ENCODE measurements around the gene IGFBP5.

The IGFBP5 gene

GRCh38 chr2:216690456-216690852 is 4.9 kb downstream of the IGFBP5 start:
- peak overlapping the region; percentile 74 for H3K27ac ChIP-seq (ENCODE audit: insufficient read depth, low read depth, low read length, poor library complexity, severe bottlenecking)

GRCh38 chr2:216689397-216689796 is 6.0 kb downstream of the IGFBP5 start:
- 87 to 89% methylated on average over 3 of the region's 3 CpGs for WGBS, 2 experiments
- Histone ChIP-seq H3K27ac (ENCODE audit: insufficient read depth, low read depth, low read length, poor library complexity, severe bottlenecking) (peak overlapping the region; percentile 16), H3K4me3 (ENCODE audit: insufficient read depth, low read depth, low read length) (peak overlapping the region; percentile 6), H3K4me1 (ENCODE audit: control insufficient read depth, insufficient read depth, low read length) (peaks cover 26% of the 10 kb centered on the region), H3K36me3 (ENCODE audit: control insufficient read depth, insufficient read depth, low read length) (peaks cover 35% of the 10 kb centered on the region), H3K9me3 (ENCODE audit: control insufficient read depth, low read length) (no peaks in the 10 kb centered on the region), H3K27me3 (ENCODE audit: control insufficient read depth, insufficient read depth, low read length, poor library complexity, severe bottlenecking) (no peaks in the 10 kb centered on the region)

More at GRCh38 chr2:216690456-216690852, 4.9 kb downstream of the IGFBP5 start:
- Histone ChIP-seq H3K4me3 (ENCODE audit: insufficient read depth, low read depth, low read length) (peak overlapping the region; percentile 27), H3K9me3 (ENCODE audit: control insufficient read depth, low read length) (no peaks in the 10 kb centered on the region), H3K36me3 (ENCODE audit: control insufficient read depth, insufficient read depth, low read length) (peaks cover 26% of the 10 kb centered on the region), H3K4me1 (ENCODE audit: control insufficient read depth, insufficient read depth, low read length) (peaks cover 28% of the 10 kb centered on the region), H3K27me3 (ENCODE audit: control insufficient read depth, insufficient read depth, low read length, poor library complexity, severe bottlenecking) (no peaks in the 10 kb centered on the region)
- WGBS, 2 experiments: 18 to 21% methylated on average over 6 of the region's 6 CpGs

- H3K27ac ChIP-seq (ENCODE audit: insufficient read depth, low read depth, low read length, poor library complexity, severe bottlenecking): peak overlapping the region; percentile 16
- peaks cover 40% of the 10 kb centered on the region for H3K36me3 ChIP-seq (ENCODE audit: control insufficient read depth, insufficient read depth, low read length)
- WGBS, 2 experiments: 80 to 87% methylated on average over 9 of the region's 9 CpGs
- H3K27me3 ChIP-seq (ENCODE audit: control insufficient read depth, insufficient read depth, low read length, poor library complexity, severe bottlenecking): no peaks in the 10 kb centered on the region
- H3K4me3 ChIP-seq (ENCODE audit: insufficient read depth, low read depth, low read length): no peak overlapping the region
- H3K9me3 ChIP-seq (ENCODE audit: control insufficient read depth, low read length): no peaks in the 10 kb centered on the region
- peaks cover 26% of the 10 kb centered on the region for H3K4me1 ChIP-seq (ENCODE audit: control insufficient read depth, insufficient read depth, low read length)
Observed at GRCh38 chr2:216688731-216689340, 6.5 kb downstream of the IGFBP5 start.

- Histone ChIP-seq H3K4me1 (ENCODE audit: control insufficient read depth, insufficient read depth, low read length) (peaks cover 26% of the 10 kb centered on the region), H3K27ac (ENCODE audit: insufficient read depth, low read depth, low read length, poor library complexity, severe bottlenecking) (no peak overlapping the region), H3K36me3 (ENCODE audit: control insufficient read depth, insufficient read depth, low read length) (peaks cover 47% of the 10 kb centered on the region), H3K9me3 (ENCODE audit: control insufficient read depth, low read length) (no peaks in the 10 kb centered on the region), H3K27me3 (ENCODE audit: control insufficient read depth, insufficient read depth, low read length, poor library complexity, severe bottlenecking) (no peaks in the 10 kb centered on the region), H3K4me3 (ENCODE audit: insufficient read depth, low read depth, low read length) (no peak overlapping the region)
- WGBS, 2 experiments: 61 to 71% methylated on average over 4 of the region's 4 CpGs
Observed at GRCh38 chr2:216687646-216688045, 7.7 kb downstream of the IGFBP5 start.

GRCh38 chr2:216687111-216687510 is 8.2 kb downstream of the IGFBP5 start:
- Histone ChIP-seq H3K27ac (ENCODE audit: insufficient read depth, low read depth, low read length, poor library complexity, severe bottlenecking) (no peak overlapping the region), H3K36me3 (ENCODE audit: control insufficient read depth, insufficient read depth, low read length) (peaks cover 51% of the 10 kb centered on the region), H3K27me3 (ENCODE audit: control insufficient read depth, insufficient read depth, low read length, poor library complexity, severe bottlenecking) (no peaks in the 10 kb centered on the region), H3K9me3 (ENCODE audit: control insufficient read depth, low read length) (no peaks in the 10 kb centered on the region), H3K4me3 (ENCODE audit: insufficient read depth, low read depth, low read length) (no peak overlapping the region), H3K4me1 (ENCODE audit: control insufficient read depth, insufficient read depth, low read length) (peaks cover 26% of the 10 kb centered on the region)
- WGBS, 2 experiments: 95% methylated on average over 5 of the region's 5 CpGs

- Histone ChIP-seq H3K4me3 (ENCODE audit: insufficient read depth, low read depth, low read length) (no peak overlapping the region), H3K36me3 (ENCODE audit: control insufficient read depth, insufficient read depth, low read length) (peaks cover 67% of the 10 kb centered on the region), H3K27me3 (ENCODE audit: control insufficient read depth, insufficient read depth, low read length, poor library complexity, severe bottlenecking) (no peaks in the 10 kb centered on the region), H3K27ac (ENCODE audit: insufficient read depth, low read depth, low read length, poor library complexity, severe bottlenecking) (no peak overlapping the region), H3K4me1 (ENCODE audit: control insufficient read depth, insufficient read depth, low read length) (peaks cover 28% of the 10 kb centered on the region), H3K9me3 (ENCODE audit: control insufficient read depth, low read length) (no peaks in the 10 kb centered on the region)
- 90 to 98% methylated on average over 4 of the region's 5 CpGs for WGBS, 2 experiments
Observed at GRCh38 chr2:216685327-216685875, 9.9 kb downstream of the IGFBP5 start.

GRCh38 chr2:216683846-216684245 is 11.5 kb downstream of the IGFBP5 start:
- Histone ChIP-seq H3K4me1 (ENCODE audit: control insufficient read depth, insufficient read depth, low read length) (peaks cover 13% of the 10 kb centered on the region), H3K4me3 (ENCODE audit: insufficient read depth, low read depth, low read length) (no peak overlapping the region)

GRCh38 chr2:216681683-216682082 is 13.7 kb downstream of the IGFBP5 start:
- Histone ChIP-seq H3K4me3 (ENCODE audit: insufficient read depth, low read depth, low read length) (no peak overlapping the region), H3K4me1 (ENCODE audit: control insufficient read depth, insufficient read depth, low read length) (peaks cover 10% of the 10 kb centered on the region), H3K9me3 (ENCODE audit: control insufficient read depth, low read length) (no peaks in the 10 kb centered on the region), H3K27me3 (ENCODE audit: control insufficient read depth, insufficient read depth, low read length, poor library complexity, severe bottlenecking) (no peaks in the 10 kb centered on the region), H3K36me3 (ENCODE audit: control insufficient read depth, insufficient read depth, low read length) (peaks cover 86% of the 10 kb centered on the region), H3K27ac (ENCODE audit: insufficient read depth, low read depth, low read length, poor library complexity, severe bottlenecking) (no peak overlapping the region)
- WGBS, 2 experiments: 78 to 88% methylated on average over 2 of the region's 2 CpGs

More at GRCh38 chr2:216683846-216684245, 11.5 kb downstream of the IGFBP5 start:
- no peaks in the 10 kb centered on the region for H3K27me3 ChIP-seq (ENCODE audit: control insufficient read depth, insufficient read depth, low read length, poor library complexity, severe bottlenecking)
- H3K27ac ChIP-seq (ENCODE audit: insufficient read depth, low read depth, low read length, poor library complexity, severe bottlenecking): no peak overlapping the region
- H3K36me3 ChIP-seq (ENCODE audit: control insufficient read depth, insufficient read depth, low read length): peaks cover 83% of the 10 kb centered on the region
- H3K9me3 ChIP-seq (ENCODE audit: control insufficient read depth, low read length): no peaks in the 10 kb centered on the region
- 92 to 96% methylated on average over 3 of the region's 3 CpGs for WGBS, 2 experiments

- no peak overlapping the region for H3K4me3 ChIP-seq (ENCODE audit: insufficient read depth, low read depth, low read length)
Observed at GRCh38 chr2:216680951-216681629, 14.3 kb downstream of the IGFBP5 start.

GRCh38 chr2:216679658-216680024 is 15.7 kb downstream of the IGFBP5 start:
- 93 to 95% methylated on average over 14 of the region's 14 CpGs for WGBS, 2 experiments
- Histone ChIP-seq H3K36me3 (ENCODE audit: control insufficient read depth, insufficient read depth, low read length) (peaks cover 84% of the 10 kb centered on the region), H3K9me3 (ENCODE audit: control insufficient read depth, low read length) (no peaks in the 10 kb centered on the region), H3K27me3 (ENCODE audit: control insufficient read depth, insufficient read depth, low read length, poor library complexity, severe bottlenecking) (no peaks in the 10 kb centered on the region), H3K4me3 (ENCODE audit: insufficient read depth, low read depth, low read length) (no peak overlapping the region), H3K27ac (ENCODE audit: insufficient read depth, low read depth, low read length, poor library complexity, severe bottlenecking) (no peak overlapping the region), H3K4me1 (ENCODE audit: control insufficient read depth, insufficient read depth, low read length) (peaks cover 7% of the 10 kb centered on the region)

More at GRCh38 chr2:216680951-216681629, 14.3 kb downstream of the IGFBP5 start:
- WGBS, 2 experiments: 96% methylated on average over 10 of the region's 10 CpGs
- peaks cover 9% of the 10 kb centered on the region for H3K4me1 ChIP-seq (ENCODE audit: control insufficient read depth, insufficient read depth, low read length)
- H3K27me3 ChIP-seq (ENCODE audit: control insufficient read depth, insufficient read depth, low read length, poor library complexity, severe bottlenecking): no peaks in the 10 kb centered on the region
- H3K36me3 ChIP-seq (ENCODE audit: control insufficient read depth, insufficient read depth, low read length): peaks cover 85% of the 10 kb centered on the region
- H3K27ac ChIP-seq (ENCODE audit: insufficient read depth, low read depth, low read length, poor library complexity, severe bottlenecking): no peak overlapping the region
- H3K9me3 ChIP-seq (ENCODE audit: control insufficient read depth, low read length): no peaks in the 10 kb centered on the region
